ENCODE results near the gene FANCM. TPM values are rescaled to one million over a fixed set of nuclear protein-coding genes. Genes with fewer than 3 reads are reported as not detected.

FANCM gene
- total and polyA plus RNA-seq, 9 of the 15 experiments (the other 6 are each of a cell fraction or from before 2014, with no cell fraction given) = 5.1 to 14.4 (median 6.2) TPM

DNA sequence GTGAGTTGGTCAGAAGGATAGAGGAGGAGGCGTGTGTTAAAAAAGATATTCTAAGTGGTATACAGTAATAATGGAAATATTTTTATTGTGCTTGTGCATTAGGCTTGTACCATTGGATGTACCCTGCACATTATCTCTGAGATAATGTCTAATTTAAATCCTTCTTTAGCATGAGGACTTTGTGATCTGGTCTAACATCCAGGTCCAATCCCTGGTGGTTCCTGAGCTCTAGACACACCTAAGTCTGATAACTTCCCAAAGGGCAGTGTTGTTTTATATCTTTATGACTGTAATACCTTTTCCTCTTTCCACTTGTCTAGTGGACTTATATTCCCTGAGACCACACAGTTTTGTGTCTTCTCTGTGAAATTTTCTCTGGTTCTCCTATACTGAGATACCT lies 31.2 kb upstream of the FANCM start:
- intact Hi-C loops (cut with micrococcal nuclease) = no loop called here
- ChIA-PET POLR2A (no interaction called here), CTCF (ENCODE audit: low intra/inter-chr PET ratio) (no interaction called here)
- WGBS (ENCODE audit: insufficient coverage, low coverage, missing lambda C conversion rate) = 100% methylated on average over 1 of the region's 1 CpG
- no peak for ATAC-seq
- H3K9ac ChIP-seq (ENCODE audit: insufficient read depth in 1 of 2, low read depth in 2 of 2, low read length in 2 of 2) = no peak overlapping the region
- FAIRE-seq = no peak
- no peaks in the 10 kb centered on the region for H3K27me3 ChIP-seq (ENCODE audit: control insufficient read depth in 2 of 2, insufficient read depth in 2 of 2, low read length in 2 of 2)
- no peak overlapping the region for H3K27ac ChIP-seq (ENCODE audit: extremely low read depth, low read depth, low read length)
- H4K20me1 ChIP-seq (replicated peaks; ENCODE audit: control insufficient read depth, insufficient read depth, low read length) = no peaks in the 10 kb centered on the region
- no peaks in the 10 kb centered on the region for H3K4me1 ChIP-seq (replicated peaks in 1 of 2; ENCODE audit: control insufficient read depth in 2 of 2, insufficient read depth in 2 of 2, low read length in 2 of 2)
- H3K36me3 ChIP-seq (ENCODE audit: control insufficient read depth, insufficient read depth, low read length) = peaks cover 79% of the 10 kb centered on the region; the same call in 2 of the 3 replicates
- H3K4me2 ChIP-seq (ENCODE audit: insufficient read depth, low read length) = no peak overlapping the region
- peaks cover 3% of the 10 kb centered on the region; the same call in 1 of the 3 replicates for H3K79me2 ChIP-seq (ENCODE audit: control insufficient read depth, insufficient read depth, low read length)
- no peaks in the 10 kb centered on the region for H3K9me1 ChIP-seq (ENCODE audit: control insufficient read depth, insufficient read depth, low read length)
- H2AFZ ChIP-seq (ENCODE audit: low read depth, low read length) = no peak overlapping the region
- BruUV-seq (replicated peaks) = no TSS peak
- TF ChIP-seq ZNF316 (IDR thresholded peaks at IDR 0.05) (no peak), PHB2 (IDR thresholded peaks at IDR 0.05; ENCODE audit: low read depth) (no peak), ZBTB40 (IDR thresholded peaks at IDR 0.05) (no peak), ZBTB40 (CRISPR knock-in tag; IDR thresholded peaks at IDR 0.05) (no peak), ZNF551 (CRISPR knock-in tag; IDR thresholded peaks at IDR 0.05) (no peak), CREB3 (tag; conservative IDR thresholded peaks at IDR 0.05; ENCODE audit: low read depth) (no peak), PHF21A (IDR thresholded peaks at IDR 0.05; ENCODE audit: borderline replicate concordance, low read depth) (no peak)
- TF ChIP-seq, protein P1, sequence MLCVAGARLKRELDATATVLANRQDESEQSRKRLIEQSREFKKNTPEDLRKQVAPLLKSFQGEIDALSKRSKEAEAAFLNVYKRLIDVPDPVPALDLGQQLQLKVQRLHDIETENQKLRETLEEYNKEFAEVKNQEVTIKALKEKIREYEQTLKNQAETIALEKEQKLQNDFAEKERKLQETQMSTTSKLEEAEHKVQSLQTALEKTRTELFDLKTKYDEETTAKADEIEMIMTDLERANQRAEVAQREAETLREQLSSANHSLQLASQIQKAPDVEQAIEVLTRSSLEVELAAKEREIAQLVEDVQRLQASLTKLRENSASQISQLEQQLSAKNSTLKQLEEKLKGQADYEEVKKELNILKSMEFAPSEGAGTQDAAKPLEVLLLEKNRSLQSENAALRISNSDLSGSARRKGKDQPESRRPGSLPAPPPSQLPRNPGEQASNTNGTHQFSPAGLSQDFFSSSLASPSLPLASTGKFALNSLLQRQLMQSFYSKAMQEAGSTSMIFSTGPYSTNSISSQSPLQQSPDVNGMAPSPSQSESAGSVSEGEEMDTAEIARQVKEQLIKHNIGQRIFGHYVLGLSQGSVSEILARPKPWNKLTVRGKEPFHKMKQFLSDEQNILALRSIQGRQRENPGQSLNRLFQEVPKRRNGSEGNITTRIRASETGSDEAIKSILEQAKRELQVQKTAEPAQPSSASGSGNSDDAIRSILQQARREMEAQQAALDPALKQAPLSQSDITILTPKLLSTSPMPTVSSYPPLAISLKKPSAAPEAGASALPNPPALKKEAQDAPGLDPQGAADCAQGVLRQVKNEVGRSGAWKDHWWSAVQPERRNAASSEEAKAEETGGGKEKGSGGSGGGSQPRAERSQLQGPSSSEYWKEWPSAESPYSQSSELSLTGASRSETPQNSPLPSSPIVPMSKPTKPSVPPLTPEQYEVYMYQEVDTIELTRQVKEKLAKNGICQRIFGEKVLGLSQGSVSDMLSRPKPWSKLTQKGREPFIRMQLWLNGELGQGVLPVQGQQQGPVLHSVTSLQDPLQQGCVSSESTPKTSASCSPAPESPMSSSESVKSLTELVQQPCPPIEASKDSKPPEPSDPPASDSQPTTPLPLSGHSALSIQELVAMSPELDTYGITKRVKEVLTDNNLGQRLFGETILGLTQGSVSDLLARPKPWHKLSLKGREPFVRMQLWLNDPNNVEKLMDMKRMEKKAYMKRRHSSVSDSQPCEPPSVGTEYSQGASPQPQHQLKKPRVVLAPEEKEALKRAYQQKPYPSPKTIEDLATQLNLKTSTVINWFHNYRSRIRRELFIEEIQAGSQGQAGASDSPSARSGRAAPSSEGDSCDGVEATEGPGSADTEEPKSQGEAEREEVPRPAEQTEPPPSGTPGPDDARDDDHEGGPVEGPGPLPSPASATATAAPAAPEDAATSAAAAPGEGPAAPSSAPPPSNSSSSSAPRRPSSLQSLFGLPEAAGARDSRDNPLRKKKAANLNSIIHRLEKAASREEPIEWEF (CRISPR knock-in tag; IDR thresholded peaks at IDR 0.05) = no peak
- no peaks in the 10 kb centered on the region for H3K9me3 ChIP-seq (replicated peaks; ENCODE audit: control insufficient read depth, insufficient read depth, low read depth, low read length)
- DNase-seq (ENCODE audit: extremely low read depth in 1 of 4, low spot score in 3 of 4) = no peak
- in situ Hi-C loops (cut with MboI) = no loop called here
- no peak overlapping the region for H3K4me3 ChIP-seq
